HAP-1 (cell line): ENCODE data around the gene PGC.

Source experiments
- DNase-seq, 2 experiments: peaks; one replicate each; pipeline ENCODE4 v3.0.0-alpha.2; 2016 to 2020; ENCODE audit warnings: low spot score in 2 of 2
- H3K27me3 ChIP-seq: fragments of 250-450 bp; sonication (Bioruptor Pico); 2 replicates; pipeline ENCODE4 v1.5.1; 2020; ENCODE audit warnings: low read depth, mild to moderate bottlenecking, moderate library complexity
- H3K36me3 ChIP-seq: fragments of 250-450 bp; sonication (Bioruptor Pico); replicated peaks from 2 replicates; pipeline ENCODE4 v1.5.1; 2020; ENCODE audit warnings: mild to moderate bottlenecking
- H3K4me1 ChIP-seq: fragments of 250-450 bp; sonication (Bioruptor Pico); 2 replicates; pipeline ENCODE4 v1.5.1; 2020; ENCODE audit warnings: mild to moderate bottlenecking
- H3K4me3 ChIP-seq: fragments of 250-450 bp; sonication (Bioruptor Pico); 2 replicates; pipeline ENCODE4 v1.5.1; 2020; ENCODE audit warnings: mild to moderate bottlenecking, moderate library complexity
- H3K9me3 ChIP-seq: fragments of 250-450 bp; sonication (Bioruptor Pico); 2 replicates; pipeline ENCODE4 v1.5.1; 2020; ENCODE audit warnings: mild to moderate bottlenecking, moderate library complexity
- in situ Hi-C: fragments of 300-500 bp; cut with MboI; formaldehyde crosslinking; loops from 3 replicates; pipeline ENCODE4 v1.14.3; 2020; ENCODE audit warnings: low sequenced_read_pairs, inconsistent platforms, mixed read lengths

PGC gene

DNA sequence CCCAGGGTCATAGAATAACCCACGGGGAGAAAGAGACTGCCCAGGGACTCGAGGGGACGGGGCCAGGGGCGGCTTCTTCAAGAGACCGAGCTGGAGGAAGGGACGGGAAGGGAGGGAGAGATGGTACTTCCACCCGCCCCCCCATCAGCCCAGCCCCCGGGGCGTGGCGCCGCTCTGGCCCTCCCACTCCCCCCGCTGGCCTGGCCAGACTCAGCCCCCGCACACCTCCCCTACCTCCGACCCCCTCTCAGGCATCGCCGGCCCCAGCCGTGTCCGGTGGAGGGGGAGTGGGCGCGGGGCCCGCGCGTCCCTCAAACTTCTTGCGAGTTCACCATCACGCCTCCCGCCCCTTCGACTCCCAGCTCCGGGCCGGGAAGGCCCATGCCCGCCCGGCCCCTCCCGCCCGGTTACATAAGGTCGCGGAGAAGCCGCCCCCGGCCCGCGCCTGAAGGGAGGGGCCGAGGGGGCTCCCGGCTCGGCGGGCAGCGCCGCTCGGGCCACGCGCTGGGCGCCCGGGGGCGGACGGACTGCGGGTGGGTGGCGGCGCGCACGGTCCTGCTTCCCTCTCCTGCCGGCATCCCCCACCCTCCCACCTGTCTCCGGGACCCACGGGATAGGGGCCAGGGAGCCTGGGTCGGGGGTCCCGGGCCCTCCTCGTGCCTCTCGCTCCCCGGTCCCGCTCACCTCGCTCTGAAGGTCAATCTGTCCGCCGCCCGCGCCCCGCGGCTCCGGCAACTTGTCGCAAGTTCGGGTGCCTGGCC is 12.4 kb downstream of the PGC start:
- Histone ChIP-seq H3K4me3 (peak overlapping the region; percentile 57), H3K27me3 (no peaks in the 10 kb centered on the region), H3K9me3 (no peaks in the 10 kb centered on the region), H3K4me1 (peaks cover 5% of the 10 kb centered on the region), H3K36me3 (no peaks in the 10 kb centered on the region; the same call in 1 of the 2 replicates)
- peak; percentile 71 to 86 for DNase-seq
- in situ Hi-C loops = no loop called here

DNA sequence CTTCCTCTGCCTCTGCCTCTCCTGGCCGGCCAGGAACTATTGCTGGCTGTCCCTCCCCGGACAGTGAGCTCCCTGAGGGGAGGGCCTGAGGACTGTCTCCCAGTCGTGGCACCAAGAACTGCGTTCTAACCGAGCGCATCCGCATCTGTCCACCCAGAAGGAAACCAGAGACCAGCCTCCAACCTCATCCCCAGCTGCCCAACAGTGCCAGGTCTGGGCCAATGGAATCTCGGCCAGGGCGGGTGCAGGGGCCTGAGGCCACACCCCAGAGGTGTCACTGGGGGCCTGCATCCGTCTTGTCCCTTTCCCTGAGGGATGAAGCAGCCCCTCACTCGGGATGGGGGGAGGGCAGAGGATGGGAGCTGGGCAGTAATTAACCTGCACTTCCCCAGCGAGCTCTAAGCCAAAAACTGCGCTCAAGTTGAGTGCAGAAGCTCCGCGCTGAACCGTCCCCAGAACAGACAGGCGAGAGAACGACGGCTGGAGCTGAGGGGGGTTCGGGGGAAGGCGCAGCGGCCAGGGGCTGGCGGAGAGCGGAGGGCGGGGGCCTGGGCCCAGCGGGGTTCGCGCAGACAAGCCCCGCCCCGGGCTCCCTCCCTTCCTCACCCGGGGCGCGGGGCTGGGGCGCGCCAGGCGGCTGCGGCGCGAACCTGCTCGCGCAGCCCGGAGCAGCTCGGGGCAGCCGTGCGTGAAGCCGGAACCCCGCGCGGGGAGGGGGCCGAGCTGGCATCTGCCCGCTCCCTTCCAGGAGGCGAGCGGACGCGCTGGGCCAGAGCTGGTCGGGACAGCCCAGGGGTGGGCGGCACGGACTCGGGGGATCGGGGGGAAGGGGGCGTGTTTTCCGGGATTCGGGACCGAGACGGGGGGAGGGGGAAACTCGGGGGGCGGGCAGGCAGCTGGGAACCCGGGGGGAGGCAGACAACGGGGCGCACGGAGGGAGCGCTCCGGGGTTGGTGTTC is 13.2 kb downstream of the PGC start:
- Histone ChIP-seq H3K36me3 (no peaks in the 10 kb centered on the region; the same call in 1 of the 2 replicates), H3K27me3 (no peaks in the 10 kb centered on the region), H3K4me1 (peaks cover 5% of the 10 kb centered on the region), H3K9me3 (no peaks in the 10 kb centered on the region), H3K4me3 (peak overlapping the region; percentile 57)
- peak; percentile 43 to 72 for DNase-seq
- in situ Hi-C loops = no loop called here

DNA sequence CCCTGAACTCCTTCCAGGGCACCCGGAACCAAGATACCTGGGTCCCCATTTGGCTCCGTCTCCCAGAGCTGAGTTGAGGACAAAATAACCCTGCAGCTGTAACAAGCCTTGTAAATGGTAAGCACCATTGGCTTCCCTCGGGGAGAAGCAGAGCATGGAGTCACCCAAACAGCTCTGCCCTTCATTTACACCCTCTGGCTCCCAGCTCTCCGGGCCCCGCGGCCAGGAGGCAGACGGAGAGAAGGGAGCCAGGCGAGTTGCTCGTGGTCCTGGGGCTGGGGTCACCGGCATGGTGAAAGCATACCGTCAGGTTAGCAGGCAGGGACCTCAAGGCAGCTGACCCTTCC is 13.9 kb downstream of the PGC start:
- Histone ChIP-seq H3K4me1 (peaks cover 5% of the 10 kb centered on the region), H3K27me3 (no peaks in the 10 kb centered on the region), H3K36me3 (no peaks in the 10 kb centered on the region; the same call in 1 of the 2 replicates), H3K4me3 (peak overlapping the region; percentile 57), H3K9me3 (no peaks in the 10 kb centered on the region)
- in situ Hi-C loops = no loop called here
- DNase-seq = no peak

DNA sequence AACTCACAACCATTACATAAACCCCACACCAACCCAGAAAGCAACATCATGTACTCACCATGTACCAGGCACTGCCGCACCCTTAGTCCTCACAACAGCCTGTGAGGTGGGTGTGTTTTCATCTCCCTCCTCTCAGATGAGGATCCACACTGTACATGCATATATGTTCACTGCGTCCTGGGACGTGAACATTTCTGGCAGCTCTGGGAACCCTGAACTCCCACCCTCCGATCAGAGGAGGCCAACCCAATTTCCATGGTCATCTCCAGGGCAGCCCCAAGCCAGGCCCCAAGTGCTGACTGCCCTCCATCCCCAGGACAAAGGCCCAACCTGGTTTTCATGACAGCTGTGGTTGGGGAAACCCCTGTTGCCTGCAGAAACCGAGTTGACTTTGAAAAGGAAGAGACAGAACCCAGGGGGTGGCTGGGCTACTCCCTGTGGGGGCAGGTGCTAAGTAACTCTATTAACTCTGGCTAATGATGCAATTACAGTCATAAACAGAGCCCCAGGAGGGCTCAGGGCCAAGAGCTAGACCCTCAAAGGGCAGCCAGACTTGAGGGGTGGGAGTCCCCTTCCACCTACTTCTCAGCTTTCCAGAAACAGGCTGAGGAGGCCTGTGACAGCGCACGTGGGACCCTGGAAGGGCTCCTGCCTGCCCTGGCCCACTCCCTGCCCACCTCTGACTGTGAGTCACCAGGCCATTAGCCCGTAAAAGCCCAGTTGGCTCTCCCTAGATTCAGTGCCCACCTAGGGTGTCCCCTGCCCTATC is 14.4 kb downstream of the PGC start:
- Histone ChIP-seq H3K9me3 (no peaks in the 10 kb centered on the region), H3K4me3 (no peak overlapping the region), H3K27me3 (no peaks in the 10 kb centered on the region), H3K4me1 (peaks cover 5% of the 10 kb centered on the region), H3K36me3 (no peaks in the 10 kb centered on the region; the same call in 1 of the 2 replicates)
- in situ Hi-C loops = no loop called here
- DNase-seq = no peak

DNA sequence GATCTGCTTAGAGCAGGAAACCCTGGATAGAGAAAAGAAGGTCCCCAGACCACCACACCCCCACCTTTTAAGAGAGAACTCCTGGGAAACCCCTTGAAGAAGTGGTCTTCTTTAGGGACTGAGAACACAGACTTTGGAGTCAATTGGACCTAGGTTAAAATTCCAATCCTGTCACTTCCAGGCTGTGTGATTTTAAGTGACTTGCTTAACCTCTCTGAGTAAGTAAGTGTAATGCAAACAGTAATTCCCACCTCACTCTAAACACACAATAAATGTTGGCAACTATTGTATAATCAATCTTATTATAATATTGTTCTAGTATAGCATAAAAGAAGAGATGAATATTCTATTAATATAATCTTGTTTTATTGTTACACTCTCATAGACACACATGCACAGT is 15.0 kb downstream of the PGC start:
- DNase-seq = no peak
- Histone ChIP-seq H3K4me1 (peaks cover 5% of the 10 kb centered on the region), H3K9me3 (no peaks in the 10 kb centered on the region), H3K27me3 (no peaks in the 10 kb centered on the region), H3K36me3 (no peaks in the 10 kb centered on the region; the same call in 1 of the 2 replicates), H3K4me3 (no peak overlapping the region)
- in situ Hi-C loops = no loop called here

DNA sequence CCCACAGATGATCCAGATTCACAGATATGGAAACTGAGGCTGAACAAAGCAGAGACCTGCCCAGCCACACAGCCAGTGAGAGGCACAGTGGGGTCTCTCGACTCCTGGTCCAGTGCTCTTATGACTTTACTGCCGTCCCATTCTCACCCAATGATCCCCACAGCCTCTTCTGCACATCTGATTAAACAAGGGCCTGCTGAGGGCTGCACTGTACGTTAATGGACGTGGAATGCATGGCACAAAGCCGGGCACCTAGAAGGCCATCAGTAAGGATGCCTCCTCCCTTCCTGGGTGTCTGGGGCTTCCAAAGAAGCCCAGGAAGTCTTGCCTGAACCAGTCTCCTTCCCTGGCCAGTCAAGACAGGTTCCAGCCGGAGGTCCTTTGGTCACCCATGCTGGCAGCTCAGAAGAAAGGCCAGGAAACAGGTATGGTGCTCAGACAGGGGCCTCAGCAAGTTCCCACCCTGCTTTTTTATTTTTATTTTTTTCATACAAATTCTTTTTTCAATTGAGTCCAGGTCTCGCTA is 15.6 kb downstream of the PGC start:
- DNase-seq = no peak
- H3K9me3 ChIP-seq = no peaks in the 10 kb centered on the region
- in situ Hi-C loops = no loop called here
- H3K4me1 ChIP-seq = peaks cover 5% of the 10 kb centered on the region
- H3K27me3 ChIP-seq = no peaks in the 10 kb centered on the region
- no peaks in the 10 kb centered on the region; the same call in 1 of the 2 replicates for H3K36me3 ChIP-seq
- H3K4me3 ChIP-seq = no peak overlapping the region

DNA sequence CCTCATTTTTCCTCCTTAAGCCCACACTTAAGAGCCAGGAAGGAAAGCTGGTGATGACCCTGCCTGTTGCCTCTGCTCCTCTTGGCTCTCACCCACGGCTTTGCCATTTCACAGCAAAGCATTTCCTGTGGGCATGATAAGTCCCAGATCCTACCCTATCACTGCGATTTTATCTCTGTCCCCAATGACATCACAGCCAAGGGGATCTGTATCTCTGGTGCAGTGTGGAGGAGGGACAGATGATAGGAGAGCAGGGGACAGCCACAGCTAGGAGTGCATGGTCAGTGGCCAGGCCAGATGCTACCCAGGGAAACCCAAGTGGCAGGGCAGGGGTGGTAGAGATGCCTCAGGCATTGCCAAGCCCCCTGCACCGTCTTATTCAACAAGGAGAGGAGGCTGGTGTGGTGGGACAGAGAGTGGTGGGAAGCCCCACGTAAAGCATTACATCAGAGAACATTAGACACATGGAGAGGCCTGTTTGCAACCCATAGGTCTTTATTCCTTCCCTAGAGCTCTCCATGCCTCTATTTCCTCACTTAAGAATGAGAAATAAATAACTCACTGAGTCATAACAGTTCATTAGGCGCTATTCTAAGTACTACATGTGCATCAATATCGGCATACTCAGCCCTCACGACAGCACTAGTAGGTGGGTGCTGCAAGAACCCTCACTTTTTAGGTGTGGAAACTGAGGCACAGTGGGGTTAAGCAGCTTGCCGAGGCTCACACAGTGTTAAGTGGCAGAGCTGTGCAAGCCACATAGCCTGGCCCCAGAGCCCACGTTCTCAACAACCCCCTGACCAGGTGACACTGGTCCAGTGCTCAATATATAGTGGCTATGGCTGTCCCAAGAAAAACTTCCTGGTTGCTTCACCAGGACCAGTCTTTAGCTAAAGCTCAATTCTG is 16.4 kb downstream of the PGC start:
- Histone ChIP-seq H3K27me3 (no peaks in the 10 kb centered on the region), H3K9me3 (no peaks in the 10 kb centered on the region), H3K4me3 (no peak overlapping the region), H3K4me1 (peaks cover 3% of the 10 kb centered on the region), H3K36me3 (no peaks in the 10 kb centered on the region; the same call in 1 of the 2 replicates)
- in situ Hi-C loops = no loop called here
- no peak for DNase-seq

DNA sequence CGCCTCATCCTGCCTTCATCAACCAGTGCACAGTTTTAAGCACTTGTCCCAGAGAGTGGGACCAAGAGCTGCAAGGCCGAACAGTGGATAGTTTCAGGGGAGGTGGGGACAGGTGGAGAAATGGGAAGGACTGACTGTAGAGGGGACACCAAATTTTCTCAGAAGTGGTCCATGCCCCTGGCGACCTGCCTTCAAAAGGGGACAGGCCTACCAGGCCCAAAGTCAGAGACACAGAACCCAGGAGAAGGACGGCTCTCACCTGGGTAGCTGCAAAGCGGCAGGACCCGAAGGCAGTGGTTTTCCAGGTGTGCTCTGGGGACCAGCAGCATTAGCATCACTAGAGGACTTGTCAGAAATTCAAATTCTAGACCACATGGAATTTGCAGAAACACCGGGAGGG is 17.6 kb downstream of the PGC start:
- Histone ChIP-seq H3K27me3 (no peaks in the 10 kb centered on the region), H3K4me3 (no peak overlapping the region), H3K9me3 (no peaks in the 10 kb centered on the region), H3K4me1 (no peaks in the 10 kb centered on the region), H3K36me3 (no peaks in the 10 kb centered on the region; the same call in 1 of the 2 replicates)
- in situ Hi-C loops = no loop called here
- DNase-seq = no peak

DNA sequence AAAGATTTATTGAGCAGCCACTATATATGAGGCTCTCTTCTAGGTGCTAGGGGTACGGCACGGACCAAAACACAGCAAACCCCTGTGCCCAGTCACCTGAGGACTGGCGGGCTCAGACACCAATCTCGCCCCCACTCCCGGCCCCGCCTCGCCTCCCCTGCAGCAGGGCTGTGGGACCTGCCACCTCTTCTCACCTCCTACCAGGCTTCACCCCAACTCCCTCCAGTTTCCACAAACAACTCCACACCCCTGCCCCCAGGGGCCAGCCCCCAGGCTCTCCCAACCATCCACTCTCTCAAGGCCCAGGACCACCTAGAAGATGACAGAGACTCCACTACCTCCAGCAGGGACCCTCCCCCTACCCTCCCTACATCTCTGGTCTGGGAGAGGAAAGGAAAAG is 18.2 kb downstream of the PGC start:
- no peak overlapping the region for H3K4me3 ChIP-seq
- H3K4me1 ChIP-seq = no peaks in the 10 kb centered on the region
- in situ Hi-C loops = no loop called here
- H3K9me3 ChIP-seq = no peaks in the 10 kb centered on the region
- H3K36me3 ChIP-seq = no peaks in the 10 kb centered on the region; the same call in 1 of the 2 replicates
- no peaks in the 10 kb centered on the region for H3K27me3 ChIP-seq
- DNase-seq = no peak

DNA sequence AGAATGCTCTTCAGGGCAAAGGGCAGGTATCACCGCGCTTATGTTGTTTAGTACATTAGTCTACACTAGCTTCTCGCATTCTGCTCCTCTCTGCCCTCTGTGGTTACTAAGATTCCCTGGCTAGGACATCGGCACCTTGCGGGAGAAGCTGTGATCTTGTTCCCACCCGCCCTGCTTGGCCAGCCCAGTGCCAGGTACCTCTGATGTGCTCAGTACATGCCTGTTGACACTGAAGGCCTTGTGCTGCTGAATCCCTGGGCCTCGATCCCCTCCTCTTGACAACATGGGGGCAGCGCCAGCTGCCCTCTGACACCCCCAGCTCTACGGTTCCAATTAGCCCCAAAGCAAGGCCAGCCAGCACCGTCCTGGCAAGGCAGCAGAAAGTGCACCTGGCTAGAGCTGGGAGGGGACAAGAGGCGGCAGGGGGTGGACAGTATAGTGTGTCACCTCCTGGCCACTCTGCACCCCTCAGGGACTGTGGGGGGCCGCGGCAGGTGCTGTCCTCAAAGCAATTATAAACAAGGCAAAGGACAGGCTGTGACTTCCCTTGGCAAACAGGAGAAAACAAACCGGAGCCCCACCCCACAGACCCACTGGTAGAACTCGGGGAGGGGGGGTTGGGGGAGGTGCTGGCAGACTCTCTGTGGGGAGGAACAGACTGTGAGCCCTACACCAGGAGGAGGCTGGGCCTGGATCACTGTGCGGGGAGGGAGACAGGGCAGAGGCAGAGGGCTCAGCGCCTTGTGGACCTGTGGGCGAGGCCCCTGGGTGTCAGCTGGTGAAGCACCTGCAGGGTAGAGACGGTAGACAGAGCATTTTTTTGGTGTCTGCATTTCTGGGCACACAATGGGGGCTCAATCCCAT is 18.9 kb downstream of the PGC start:
- Histone ChIP-seq H3K4me3 (no peak overlapping the region), H3K27me3 (no peaks in the 10 kb centered on the region), H3K9me3 (no peaks in the 10 kb centered on the region), H3K4me1 (no peaks in the 10 kb centered on the region), H3K36me3 (no peaks in the 10 kb centered on the region; the same call in 1 of the 2 replicates)
- DNase-seq = no peak
- in situ Hi-C loops = no loop called here

DNA sequence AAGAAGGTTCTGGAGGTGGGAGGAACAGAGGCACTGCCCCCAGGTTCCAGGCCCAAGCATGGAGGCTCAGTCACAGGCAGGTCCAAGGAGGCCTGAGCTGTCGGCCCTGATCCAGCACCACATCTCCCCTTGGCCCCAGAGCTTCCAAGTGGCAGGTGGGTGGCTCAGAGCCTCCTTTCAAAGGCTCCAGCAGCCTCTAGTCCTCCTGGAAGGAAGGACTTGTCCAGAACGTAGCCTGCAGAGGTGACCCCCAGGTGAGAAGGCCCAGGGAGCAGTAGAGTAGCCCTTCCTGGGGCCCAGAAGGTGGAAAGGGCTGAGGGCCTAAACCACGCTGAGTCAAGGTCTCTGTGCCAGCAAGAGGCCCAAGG is 19.5 kb downstream of the PGC start:
- no peak overlapping the region for H3K4me3 ChIP-seq
- H3K27me3 ChIP-seq = no peaks in the 10 kb centered on the region
- in situ Hi-C loops = no loop called here
- H3K9me3 ChIP-seq = no peaks in the 10 kb centered on the region
- DNase-seq = no peak
- H3K36me3 ChIP-seq = no peaks in the 10 kb centered on the region; the same call in 1 of the 2 replicates
- H3K4me1 ChIP-seq = no peaks in the 10 kb centered on the region

DNA sequence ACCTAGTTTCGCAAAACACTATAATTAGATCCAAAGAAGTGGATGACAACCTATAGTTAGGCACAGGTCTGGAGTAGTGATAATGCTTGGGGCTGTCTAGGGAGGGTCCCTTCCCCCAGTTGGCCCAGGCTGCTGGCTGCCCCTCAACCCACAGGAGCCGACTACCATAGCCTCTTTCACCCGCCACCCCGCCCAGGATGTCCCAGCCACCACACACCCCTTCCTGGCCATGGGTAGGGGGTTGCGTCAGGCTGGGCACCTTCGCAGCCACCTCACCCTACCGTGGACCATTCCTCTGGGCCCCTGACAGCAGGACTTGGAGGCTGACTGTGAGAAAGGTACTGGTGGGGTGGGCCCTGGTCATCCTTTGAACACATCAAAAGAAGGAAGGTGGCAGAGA is 20.3 kb downstream of the PGC start:
- no peaks in the 10 kb centered on the region for H3K36me3 ChIP-seq
- H3K4me1 ChIP-seq = no peaks in the 10 kb centered on the region
- in situ Hi-C loops = no loop called here
- no peaks in the 10 kb centered on the region for H3K9me3 ChIP-seq
- no peak for DNase-seq
- H3K4me3 ChIP-seq = no peak overlapping the region
- H3K27me3 ChIP-seq = no peaks in the 10 kb centered on the region
